GM06990 (cell line): ENCODE results near the gene HIPK1.

ENCODE experiments used
- DNase-seq: peaks from one replicate; pipeline ENCODE4 v3.0.0-alpha.2; 2011; ENCODE audit not compliant: insufficient read length; ENCODE audit errors: extremely low read depth
- H3K27me3 ChIP-seq: replicated peaks from 2 replicates; pipeline ENCODE4 v1.6.0; 2011; ENCODE audit warnings: low read length; ENCODE audit not compliant: control insufficient read depth, insufficient read depth
- H3K36me3 ChIP-seq: 2 replicates; pipeline ENCODE4 v1.5.1; 2011; ENCODE audit warnings: low read length; ENCODE audit not compliant: control insufficient read depth, insufficient read depth
- H3K4me3 ChIP-seq: replicated peaks from 2 replicates; pipeline ENCODE4 v1.5.1; 2011; ENCODE audit warnings: low read depth, mild to moderate bottlenecking, control low read depth, low read length
- TF ChIP-seq, protein P1 (sequence below): IDR thresholded peaks from 2 replicates; pipeline ENCODE4 v1.5.1; 2011; ENCODE audit warnings: low read length, control low read depth, mild to moderate bottlenecking, inconsistent platforms; ENCODE audit not compliant: insufficient read depth, poor library complexity, severe bottlenecking

The HIPK1 gene

DNA sequence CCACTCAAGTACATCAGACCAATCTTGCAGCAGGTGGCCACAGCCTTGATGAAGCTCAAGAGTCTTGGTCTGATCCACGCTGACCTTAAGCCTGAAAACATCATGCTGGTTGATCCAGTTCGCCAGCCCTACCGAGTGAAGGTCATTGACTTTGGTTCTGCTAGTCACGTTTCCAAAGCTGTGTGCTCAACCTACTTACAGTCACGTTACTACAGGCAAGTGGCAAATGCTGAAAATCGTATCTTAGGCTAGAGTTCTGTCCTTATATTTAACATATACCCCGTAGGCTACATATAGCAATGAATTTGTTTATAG lies 12.1 kb downstream of the HIPK1 start:
- Histone ChIP-seq H3K36me3 (peaks cover 4% of the 10 kb centered on the region), H3K27me3 (no peaks in the 10 kb centered on the region), H3K4me3 (no peak overlapping the region)
- no peak for DNase-seq
- TF ChIP-seq, protein P1, sequence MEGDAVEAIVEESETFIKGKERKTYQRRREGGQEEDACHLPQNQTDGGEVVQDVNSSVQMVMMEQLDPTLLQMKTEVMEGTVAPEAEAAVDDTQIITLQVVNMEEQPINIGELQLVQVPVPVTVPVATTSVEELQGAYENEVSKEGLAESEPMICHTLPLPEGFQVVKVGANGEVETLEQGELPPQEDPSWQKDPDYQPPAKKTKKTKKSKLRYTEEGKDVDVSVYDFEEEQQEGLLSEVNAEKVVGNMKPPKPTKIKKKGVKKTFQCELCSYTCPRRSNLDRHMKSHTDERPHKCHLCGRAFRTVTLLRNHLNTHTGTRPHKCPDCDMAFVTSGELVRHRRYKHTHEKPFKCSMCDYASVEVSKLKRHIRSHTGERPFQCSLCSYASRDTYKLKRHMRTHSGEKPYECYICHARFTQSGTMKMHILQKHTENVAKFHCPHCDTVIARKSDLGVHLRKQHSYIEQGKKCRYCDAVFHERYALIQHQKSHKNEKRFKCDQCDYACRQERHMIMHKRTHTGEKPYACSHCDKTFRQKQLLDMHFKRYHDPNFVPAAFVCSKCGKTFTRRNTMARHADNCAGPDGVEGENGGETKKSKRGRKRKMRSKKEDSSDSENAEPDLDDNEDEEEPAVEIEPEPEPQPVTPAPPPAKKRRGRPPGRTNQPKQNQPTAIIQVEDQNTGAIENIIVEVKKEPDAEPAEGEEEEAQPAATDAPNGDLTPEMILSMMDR = no peak

DNA sequence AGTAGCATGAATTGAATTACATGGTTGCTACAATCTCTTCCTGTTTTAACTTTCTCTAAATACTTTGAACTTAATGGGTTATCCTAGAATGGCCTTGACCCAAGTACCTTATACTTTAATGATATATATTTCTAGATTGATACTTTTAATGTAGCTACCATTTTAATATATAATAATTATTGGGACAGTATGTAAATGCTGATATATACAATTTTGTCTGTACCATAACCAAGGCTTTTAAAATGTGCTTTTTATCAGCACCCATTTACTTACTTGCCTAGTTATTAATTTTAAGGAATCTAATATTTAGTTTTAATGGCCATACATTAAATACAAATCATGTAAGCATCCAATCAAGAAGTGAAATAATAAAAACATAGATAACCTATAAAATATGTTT lies 13.4 kb downstream of the HIPK1 start:
- no peak for DNase-seq
- Histone ChIP-seq H3K27me3 (no peaks in the 10 kb centered on the region), H3K4me3 (no peak overlapping the region), H3K36me3 (peaks cover 4% of the 10 kb centered on the region)
- TF ChIP-seq, protein P1 = no peak

DNA sequence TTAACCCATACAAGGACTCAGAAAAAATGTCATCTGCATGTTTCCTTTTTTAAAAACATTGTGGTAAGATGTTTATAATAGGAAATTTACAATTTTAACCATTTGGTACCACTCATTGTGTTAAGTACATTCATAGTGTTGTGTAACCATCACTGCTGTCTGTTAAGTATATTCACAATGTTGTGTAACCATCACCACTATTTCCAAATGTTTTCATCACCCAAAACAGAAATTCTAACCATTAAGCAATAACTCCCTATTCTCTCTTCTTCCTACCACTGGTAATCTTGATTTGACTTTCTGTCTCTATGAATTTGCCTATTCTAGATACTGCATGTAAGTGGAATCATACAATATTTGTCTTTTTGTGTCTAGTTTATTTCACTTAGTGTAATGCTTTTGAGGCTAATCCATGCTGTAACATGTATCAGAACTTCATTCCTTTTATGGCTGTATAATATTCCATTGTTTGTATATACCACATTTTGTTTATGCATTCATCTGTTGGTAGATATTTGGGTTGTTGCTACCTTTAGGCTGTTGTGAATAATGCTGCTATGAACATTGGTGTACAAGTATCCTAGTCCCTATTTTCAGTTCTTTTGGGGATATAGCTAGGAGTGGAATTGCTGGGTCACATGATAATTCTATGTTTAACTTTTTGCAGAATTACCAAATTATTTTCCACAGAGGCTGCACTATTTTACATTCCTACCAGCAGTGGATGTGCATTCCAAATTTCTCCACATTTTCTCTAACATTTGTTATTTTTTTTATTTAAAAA lies 14.1 kb downstream of the HIPK1 start:
- Histone ChIP-seq H3K27me3 (no peaks in the 10 kb centered on the region), H3K36me3 (peaks cover 4% of the 10 kb centered on the region), H3K4me3 (no peak overlapping the region)
- DNase-seq = no peak
- TF ChIP-seq, protein P1 = no peak

DNA sequence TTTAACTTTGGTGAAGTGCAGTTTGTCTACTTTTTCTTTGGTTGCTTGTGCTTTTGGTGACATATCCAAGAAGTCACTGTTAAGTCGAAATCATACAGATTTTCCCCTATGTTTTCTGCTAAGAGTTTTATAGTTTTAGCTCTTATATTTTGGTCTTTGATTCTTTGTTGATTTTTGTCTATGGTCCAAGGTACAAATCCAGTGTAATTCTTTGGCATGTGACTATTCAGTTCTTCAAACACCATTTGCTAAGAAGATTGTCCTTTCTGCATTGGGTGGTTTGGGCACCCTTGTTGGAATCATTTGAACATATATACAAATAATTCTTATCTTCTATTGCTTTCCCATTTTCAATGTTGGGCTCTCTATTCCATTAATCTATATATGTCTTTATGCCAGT lies 16.2 kb downstream of the HIPK1 start:
- Histone ChIP-seq H3K27me3 (no peaks in the 10 kb centered on the region), H3K36me3 (peaks cover 3% of the 10 kb centered on the region), H3K4me3 (no peak overlapping the region)
- TF ChIP-seq, protein P1 = no peak
- no peak for DNase-seq

DNA sequence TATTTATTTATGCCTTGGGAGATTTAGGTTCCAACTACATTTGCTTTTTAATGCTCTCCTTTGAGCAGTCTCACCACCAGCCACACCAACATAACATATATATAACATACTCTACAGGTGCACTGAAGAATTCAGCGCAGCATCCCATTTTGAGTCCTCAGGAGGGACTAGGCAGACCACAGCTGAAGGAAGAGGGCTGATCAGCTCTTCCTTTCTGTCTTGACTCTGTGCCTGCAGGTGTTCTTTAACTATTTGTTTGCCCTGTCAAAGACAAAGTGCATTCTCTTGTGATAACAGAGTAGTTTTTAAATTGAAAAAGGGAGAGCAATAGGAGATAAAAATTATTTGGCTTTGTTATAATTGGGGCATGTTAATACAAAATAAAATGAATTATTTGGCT lies 17.0 kb downstream of the HIPK1 start:
- Histone ChIP-seq H3K36me3 (no peaks in the 10 kb centered on the region), H3K4me3 (no peak overlapping the region), H3K27me3 (no peaks in the 10 kb centered on the region)
- TF ChIP-seq, protein P1 = no peak
- DNase-seq = no peak
